Regular cardiac myocyte (primary cell): ENCODE measurements around the gene SOHLH2. TPM values are rescaled to one million over a fixed set of nuclear protein-coding genes. Genes with fewer than 3 reads are reported as not detected.

Experiments used
- total RNA-seq: library from RNA; depleted of rRNA; stranded (reverse); fragments of >200 nt; gene quantifications from 2 replicates; pipeline ENCODE4 v1.2.3, GENCODE V29; 2014

Gene SOHLH2, protein sequence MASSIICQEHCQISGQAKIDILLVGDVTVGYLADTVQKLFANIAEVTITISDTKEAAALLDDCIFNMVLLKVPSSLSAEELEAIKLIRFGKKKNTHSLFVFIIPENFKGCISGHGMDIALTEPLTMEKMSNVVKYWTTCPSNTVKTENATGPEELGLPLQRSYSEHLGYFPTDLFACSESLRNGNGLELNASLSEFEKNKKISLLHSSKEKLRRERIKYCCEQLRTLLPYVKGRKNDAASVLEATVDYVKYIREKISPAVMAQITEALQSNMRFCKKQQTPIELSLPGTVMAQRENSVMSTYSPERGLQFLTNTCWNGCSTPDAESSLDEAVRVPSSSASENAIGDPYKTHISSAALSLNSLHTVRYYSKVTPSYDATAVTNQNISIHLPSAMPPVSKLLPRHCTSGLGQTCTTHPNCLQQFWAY
- total RNA-seq, result 0.28 TPM in 1 of 2 replicates, not detected in the other

GRCh38 chr13:36214163-36214921 is at the start of gene SOHLH2:
SOHLH2 (minus strand) TSS chr13:36214556; CDS start chr13:36214526, 30 bp downstream.

DNA sequence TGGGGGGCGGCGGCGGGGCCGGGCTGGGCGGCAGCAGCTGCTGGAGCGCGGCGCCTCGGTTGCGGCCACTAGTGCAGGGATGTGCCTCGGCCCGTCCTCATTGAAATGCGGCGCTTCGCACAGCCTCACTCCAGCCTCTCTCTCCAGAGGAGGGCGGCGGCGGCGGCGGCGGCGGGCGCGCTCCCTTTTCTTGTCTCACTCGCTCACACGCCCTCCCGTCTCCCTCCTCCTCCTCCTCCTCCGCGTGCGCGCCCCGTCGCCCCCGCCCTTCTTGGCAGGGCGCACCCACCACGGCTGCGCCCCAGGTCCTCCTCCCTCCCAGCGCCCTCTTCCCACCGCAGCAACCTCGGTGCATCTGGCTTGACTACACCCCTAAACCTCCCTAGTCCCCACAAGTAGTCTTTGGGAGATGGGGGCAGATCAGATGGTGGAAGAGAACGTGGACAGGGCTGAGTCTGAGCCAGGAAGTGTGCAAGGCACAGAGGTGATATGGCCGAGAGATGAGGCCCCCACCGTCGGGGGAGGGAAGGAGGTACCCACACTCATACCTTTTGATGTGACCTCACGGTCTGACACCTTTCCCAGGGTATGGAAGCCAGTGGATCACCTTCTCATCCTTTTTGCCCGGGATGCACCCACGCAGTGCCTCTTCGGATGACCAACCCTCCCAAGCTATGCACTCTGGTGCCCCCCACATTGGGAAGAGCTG is 83.0 kb downstream of the SOHLH2 start, which contains the start of gene DCLK1:
Gene DCLK1 (minus strand): TSS at position 161 of the 709 bp plus-strand sequence.

Other genes with a start within 250 kb of the SOHLH2 start
- gene DCLK1, start 83.2 kb downstream of the SOHLH2 start, total RNA-seq, result 2.1 and 4.2 TPM in 2 replicates
- gene CCDC169, start 83.3 kb upstream of the SOHLH2 start, total RNA-seq, result 1.3 and 2.8 TPM in 2 replicates
- 69.2 and 101 TPM in 2 replicates for gene SPART, start 131.8 kb upstream of the SOHLH2 start, total RNA-seq
- gene CCNA1, start 217.9 kb upstream of the SOHLH2 start, total RNA-seq, result 11.3 and 12.8 TPM in 2 replicates